Measurements from ENCODE around the gene BMP8A. TPM values are rescaled to one million over a fixed set of nuclear protein-coding genes. Genes with fewer than 3 reads are reported as not detected.

Gene BMP8A
- total and polyA plus RNA-seq, 9 of the 15 experiments (the other 6 are each of a cell fraction or from before 2014, with no cell fraction given) = 0.05 to 0.31 TPM; not detected in 7

DNA sequence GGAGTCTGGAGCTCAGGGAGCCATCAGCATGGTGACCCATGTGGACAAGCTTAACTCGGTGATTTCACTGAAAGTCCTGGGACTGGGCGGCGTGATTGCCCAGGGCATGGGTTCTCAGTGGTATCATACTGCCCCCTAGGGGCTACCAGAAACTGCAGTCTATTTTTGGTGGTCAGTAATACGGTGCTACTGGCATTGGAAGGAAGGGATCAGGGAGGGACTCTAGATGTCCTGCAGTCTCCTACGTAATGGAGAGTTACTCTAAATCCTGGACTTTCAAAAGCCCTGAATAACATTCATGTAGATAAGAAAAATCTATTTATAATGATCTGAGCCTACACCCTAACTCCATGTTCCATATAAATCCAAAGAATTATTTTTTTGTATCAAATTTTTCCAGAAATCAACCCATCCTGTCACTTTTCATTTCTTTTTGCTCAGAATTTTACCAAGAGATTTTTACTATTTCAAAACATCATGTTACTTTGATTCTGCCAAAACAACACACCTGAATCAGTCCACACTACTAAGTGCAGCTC is 47.9 kb downstream of the BMP8A start (continued):
- TF ChIP-seq, protein P1, sequence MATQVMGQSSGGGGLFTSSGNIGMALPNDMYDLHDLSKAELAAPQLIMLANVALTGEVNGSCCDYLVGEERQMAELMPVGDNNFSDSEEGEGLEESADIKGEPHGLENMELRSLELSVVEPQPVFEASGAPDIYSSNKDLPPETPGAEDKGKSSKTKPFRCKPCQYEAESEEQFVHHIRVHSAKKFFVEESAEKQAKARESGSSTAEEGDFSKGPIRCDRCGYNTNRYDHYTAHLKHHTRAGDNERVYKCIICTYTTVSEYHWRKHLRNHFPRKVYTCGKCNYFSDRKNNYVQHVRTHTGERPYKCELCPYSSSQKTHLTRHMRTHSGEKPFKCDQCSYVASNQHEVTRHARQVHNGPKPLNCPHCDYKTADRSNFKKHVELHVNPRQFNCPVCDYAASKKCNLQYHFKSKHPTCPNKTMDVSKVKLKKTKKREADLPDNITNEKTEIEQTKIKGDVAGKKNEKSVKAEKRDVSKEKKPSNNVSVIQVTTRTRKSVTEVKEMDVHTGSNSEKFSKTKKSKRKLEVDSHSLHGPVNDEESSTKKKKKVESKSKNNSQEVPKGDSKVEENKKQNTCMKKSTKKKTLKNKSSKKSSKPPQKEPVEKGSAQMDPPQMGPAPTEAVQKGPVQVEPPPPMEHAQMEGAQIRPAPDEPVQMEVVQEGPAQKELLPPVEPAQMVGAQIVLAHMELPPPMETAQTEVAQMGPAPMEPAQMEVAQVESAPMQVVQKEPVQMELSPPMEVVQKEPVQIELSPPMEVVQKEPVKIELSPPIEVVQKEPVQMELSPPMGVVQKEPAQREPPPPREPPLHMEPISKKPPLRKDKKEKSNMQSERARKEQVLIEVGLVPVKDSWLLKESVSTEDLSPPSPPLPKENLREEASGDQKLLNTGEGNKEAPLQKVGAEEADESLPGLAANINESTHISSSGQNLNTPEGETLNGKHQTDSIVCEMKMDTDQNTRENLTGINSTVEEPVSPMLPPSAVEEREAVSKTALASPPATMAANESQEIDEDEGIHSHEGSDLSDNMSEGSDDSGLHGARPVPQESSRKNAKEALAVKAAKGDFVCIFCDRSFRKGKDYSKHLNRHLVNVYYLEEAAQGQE (IDR thresholded peaks at IDR 0.05; ENCODE audit: borderline replicate concordance) = peak; percentile 81
- TF ChIP-seq, protein P1 (CRISPR knock-in tag; IDR thresholded peaks at IDR 0.05; ENCODE audit: low read depth) = no peak
- TF ChIP-seq ARID2 (IDR thresholded peaks at IDR 0.05) (peak; percentile 86; the same call in 1 of the 2 replicates), ZC3H8 (IDR thresholded peaks at IDR 0.05) (no peak), ZBTB8A (IDR thresholded peaks at IDR 0.05; ENCODE audit: partially characterized antibody) (no peak), KAT7 (CRISPR knock-in tag; IDR thresholded peaks at IDR 0.05; ENCODE audit: borderline replicate concordance) (no peak), ZNF551 (CRISPR knock-in tag; IDR thresholded peaks at IDR 0.05) (no peak), ZNF217 (CRISPR knock-in tag; IDR thresholded peaks at IDR 0.05) (no peak), ZNF785 (CRISPR knock-in tag; IDR thresholded peaks at IDR 0.05) (no peak), TARDBP (IDR thresholded peaks at IDR 0.05) (peak; percentile 52; the same call in 1 of the 2 replicates), DEAF1 (CRISPR knock-in tag; IDR thresholded peaks at IDR 0.05) (peak; percentile 72), USF1 (CRISPR knock-in tag; IDR thresholded peaks at IDR 0.05) (no peak), DIDO1 (tag; IDR thresholded peaks at IDR 0.05; ENCODE audit: low read depth) (no peak), SETDB1 (IDR thresholded peaks at IDR 0.05; ENCODE audit: low read length) (no peak), SAFB (IDR thresholded peaks at IDR 0.05; ENCODE audit: borderline replicate concordance, low read depth, low read length) (no peak)
- TF ChIP-seq, protein P2, sequence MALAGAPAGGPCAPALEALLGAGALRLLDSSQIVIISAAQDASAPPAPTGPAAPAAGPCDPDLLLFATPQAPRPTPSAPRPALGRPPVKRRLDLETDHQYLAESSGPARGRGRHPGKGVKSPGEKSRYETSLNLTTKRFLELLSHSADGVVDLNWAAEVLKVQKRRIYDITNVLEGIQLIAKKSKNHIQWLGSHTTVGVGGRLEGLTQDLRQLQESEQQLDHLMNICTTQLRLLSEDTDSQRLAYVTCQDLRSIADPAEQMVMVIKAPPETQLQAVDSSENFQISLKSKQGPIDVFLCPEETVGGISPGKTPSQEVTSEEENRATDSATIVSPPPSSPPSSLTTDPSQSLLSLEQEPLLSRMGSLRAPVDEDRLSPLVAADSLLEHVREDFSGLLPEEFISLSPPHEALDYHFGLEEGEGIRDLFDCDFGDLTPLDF (CRISPR knock-in tag; IDR thresholded peaks at IDR 0.05) = no peak
- TF ChIP-seq, protein P3, sequence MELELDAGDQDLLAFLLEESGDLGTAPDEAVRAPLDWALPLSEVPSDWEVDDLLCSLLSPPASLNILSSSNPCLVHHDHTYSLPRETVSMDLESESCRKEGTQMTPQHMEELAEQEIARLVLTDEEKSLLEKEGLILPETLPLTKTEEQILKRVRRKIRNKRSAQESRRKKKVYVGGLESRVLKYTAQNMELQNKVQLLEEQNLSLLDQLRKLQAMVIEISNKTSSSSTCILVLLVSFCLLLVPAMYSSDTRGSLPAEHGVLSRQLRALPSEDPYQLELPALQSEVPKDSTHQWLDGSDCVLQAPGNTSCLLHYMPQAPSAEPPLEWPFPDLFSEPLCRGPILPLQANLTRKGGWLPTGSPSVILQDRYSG (tag; conservative IDR thresholded peaks at IDR 0.05; ENCODE audit: low read depth) = no peak

All from K562 (cell line).